D721Med (cell line): ENCODE results near the gene AGAP2.

ENCODE experiments used
- DNase-seq: peaks from one replicate; pipeline ENCODE4 v3.0.0; 2011; ENCODE audit warnings: low spot score; ENCODE audit not compliant: insufficient read length
- FAIRE-seq: peaks from 2 replicates; lab custom pipeline; 2011; peaks lifted over from hg19 to GRCh38; lab: Jason Lieb, UNC
- TF ChIP-seq, protein P1 (sequence below): IDR thresholded peaks from 2 replicates; pipeline ENCODE4 v1.5.1; 2012; ENCODE audit warnings: mild to moderate bottlenecking, control low read depth; ENCODE audit not compliant: insufficient read depth; ENCODE audit errors: missing control alignments

AGAP2 gene

GRCh38 chr12:57674691-57675090 is 63.9 kb downstream of the AGAP2 start:
- no peak for DNase-seq
- FAIRE-seq, result no peak
- TF ChIP-seq, protein P1, sequence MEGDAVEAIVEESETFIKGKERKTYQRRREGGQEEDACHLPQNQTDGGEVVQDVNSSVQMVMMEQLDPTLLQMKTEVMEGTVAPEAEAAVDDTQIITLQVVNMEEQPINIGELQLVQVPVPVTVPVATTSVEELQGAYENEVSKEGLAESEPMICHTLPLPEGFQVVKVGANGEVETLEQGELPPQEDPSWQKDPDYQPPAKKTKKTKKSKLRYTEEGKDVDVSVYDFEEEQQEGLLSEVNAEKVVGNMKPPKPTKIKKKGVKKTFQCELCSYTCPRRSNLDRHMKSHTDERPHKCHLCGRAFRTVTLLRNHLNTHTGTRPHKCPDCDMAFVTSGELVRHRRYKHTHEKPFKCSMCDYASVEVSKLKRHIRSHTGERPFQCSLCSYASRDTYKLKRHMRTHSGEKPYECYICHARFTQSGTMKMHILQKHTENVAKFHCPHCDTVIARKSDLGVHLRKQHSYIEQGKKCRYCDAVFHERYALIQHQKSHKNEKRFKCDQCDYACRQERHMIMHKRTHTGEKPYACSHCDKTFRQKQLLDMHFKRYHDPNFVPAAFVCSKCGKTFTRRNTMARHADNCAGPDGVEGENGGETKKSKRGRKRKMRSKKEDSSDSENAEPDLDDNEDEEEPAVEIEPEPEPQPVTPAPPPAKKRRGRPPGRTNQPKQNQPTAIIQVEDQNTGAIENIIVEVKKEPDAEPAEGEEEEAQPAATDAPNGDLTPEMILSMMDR, result no peak
